NCI-H2227 (cell line): ENCODE data around the gene GRAP2.

Experiments
- DNase-seq: peaks from one replicate; lab custom pipeline; 2025; ENCODE audit not compliant: unreplicated experiment; lab: John Stamatoyannopoulos, UW

The GRAP2 gene

GRCh38 chr22:39960791-39961746 lies 60.2 kb downstream of the GRAP2 start:
- DNase-seq = no peak

- DNase-seq = no peak
These were observed 61.2 kb downstream of the GRAP2 start for GRCh38 chr22:39962071-39962470.

GRCh38 chr22:39965748-39966147 lies 64.9 kb downstream of the GRAP2 start:
- no peak for DNase-seq

GRCh38 chr22:39966470-39966869 lies 65.6 kb downstream of the GRAP2 start:
- DNase-seq = no peak

- no peak for DNase-seq
These were observed 66.4 kb downstream of the GRAP2 start for GRCh38 chr22:39967103-39967829.

GRCh38 chr22:39967996-39968972 lies 67.4 kb downstream of the GRAP2 start:
- DNase-seq = no peak

GRCh38 chr22:39970742-39971141 lies 69.9 kb downstream of the GRAP2 start:
- no peak for DNase-seq

GRCh38 chr22:39972641-39973040 lies 71.8 kb downstream of the GRAP2 start:
- DNase-seq = no peak

- no peak for DNase-seq
These were observed 72.8 kb downstream of the GRAP2 start for GRCh38 chr22:39973656-39974055.

- DNase-seq = no peak
These were observed 73.2 kb downstream of the GRAP2 start for GRCh38 chr22:39974065-39974464.

- no peak for DNase-seq
These were observed 78.2 kb downstream of the GRAP2 start for GRCh38 chr22:39979048-39979447.

GRCh38 chr22:39979458-39979857 lies 78.6 kb downstream of the GRAP2 start:
- no peak for DNase-seq

GRCh38 chr22:39980596-39980995 lies 79.7 kb downstream of the GRAP2 start:
- DNase-seq = no peak

- DNase-seq = no peak
These were observed 82.5 kb downstream of the GRAP2 start for GRCh38 chr22:39983346-39983745.

GRCh38 chr22:39984006-39984405 lies 83.1 kb downstream of the GRAP2 start:
- no peak for DNase-seq

GRCh38 chr22:39984746-39985145 lies 83.9 kb downstream of the GRAP2 start:
- no peak for DNase-seq

- DNase-seq = no peak
These were observed 84.6 kb downstream of the GRAP2 start for GRCh38 chr22:39985383-39986035.

GRCh38 chr22:39988386-39989114 lies 87.7 kb downstream of the GRAP2 start:
- DNase-seq = no peak

- no peak for DNase-seq
These were observed 88.7 kb downstream of the GRAP2 start for GRCh38 chr22:39989633-39990032.

GRCh38 chr22:39990686-39991085 lies 89.8 kb downstream of the GRAP2 start:
- no peak for DNase-seq
